CD4-positive, CD25-positive, alpha-beta regulatory T cell (primary cell): ENCODE data around the gene ABHD18. TPM values are rescaled to one million over a fixed set of nuclear protein-coding genes. Genes with fewer than 3 reads are reported as not detected.
"Not testable (repeated sequence)": the region's sequence is repeated elsewhere in the genome, so short reads cannot be mapped to it uniquely, and the experiment has no call there.

ENCODE experiments used
- ATAC-seq, 2 donors: fragments of 150-1000 bp; cut with Tn5 transposase; one replicate each; pipeline ENCODE4 v1.10.0; 2021; ENCODE audit warnings: low read depth in 2 of 2, moderate number of reproducible peaks in 2 of 2, moderate library complexity in 1 of 2
- DNase-seq, 3 donors: peaks; one replicate each; pipeline versions ENCODE4 v3.0.0 to v3.0.0-alpha.2; 2012 to 2022; ENCODE audit warnings: mixed read lengths in 1 of 3
- H3K27ac ChIP-seq: one replicate; pipeline ENCODE4 v1.7.0; 2013; ENCODE audit warnings: mild to moderate bottlenecking, low read length; ENCODE audit not compliant: insufficient read depth, poor library complexity, severe bottlenecking
- H3K27me3 ChIP-seq: one replicate; pipeline ENCODE4 v1.7.0; 2013; ENCODE audit warnings: low read length; ENCODE audit not compliant: control insufficient read depth, insufficient read depth
- H3K36me3 ChIP-seq: one replicate; pipeline ENCODE4 v1.7.0; 2013; ENCODE audit warnings: mild to moderate bottlenecking, low read length, moderate library complexity; ENCODE audit not compliant: control insufficient read depth, insufficient read depth
- H3K4me1 ChIP-seq: 2 replicates; pipeline ENCODE4 v1.7.0; 2013; ENCODE audit warnings: mild to moderate bottlenecking, low read length; ENCODE audit not compliant: insufficient read depth, control insufficient read depth, poor library complexity, severe bottlenecking
- H3K4me3 ChIP-seq: one replicate; pipeline ENCODE4 v1.7.0; 2013; ENCODE audit warnings: low read depth, mild to moderate bottlenecking, low read length, moderate library complexity
- H3K9me3 ChIP-seq, 2 experiments: 1 replicate in 1 of 2; 2 replicates in 1 of 2; pipeline ENCODE4 v1.7.0; 2013; ENCODE audit warnings: low read length in 2 of 2, mild to moderate bottlenecking in 1 of 2, moderate library complexity in 1 of 2; ENCODE audit not compliant: control insufficient read depth in 2 of 2
- H3K27ac Mint-ChIP-seq, 3 donors: one replicate each; pipeline ENCODE4 v1.8.0; 2020 to 2022; ENCODE audit warnings: mild to moderate bottlenecking in 3 of 3, mixed read lengths in 3 of 3, moderate library complexity in 2 of 3
- H3K27me3 Mint-ChIP-seq: one replicate; pipeline ENCODE4 v1.8.0; 2022; ENCODE audit warnings: mild to moderate bottlenecking, mixed read lengths
- H3K36me3 Mint-ChIP-seq: one replicate; pipeline ENCODE4 v1.8.0; 2020; ENCODE audit warnings: mixed read lengths
- H3K4me1 Mint-ChIP-seq, 4 donors: one replicate each; pipeline ENCODE4 v1.8.0; 2020 to 2022; ENCODE audit warnings: mixed read lengths in 4 of 4, mild to moderate bottlenecking in 1 of 4
- H3K4me3 Mint-ChIP-seq, 4 donors: one replicate each; pipeline ENCODE4 v1.8.0; 2020 to 2022; ENCODE audit warnings: mild to moderate bottlenecking in 4 of 4, mixed read lengths in 4 of 4, moderate library complexity in 3 of 4
- H3K9me3 Mint-ChIP-seq, 7 donors: one replicate each; pipeline ENCODE4 v1.8.0; 2020 to 2022; ENCODE audit warnings: mixed read lengths in 7 of 7, mild to moderate bottlenecking in 3 of 7, moderate library complexity in 2 of 7
- polyA plus RNA-seq, 4 donors: library from polyadenylated mRNA; unstranded; fragments of 300-500 nt; fragmentation: Illumina TruSeq; gene quantifications; one replicate each; pipeline ENCODE4 v1.2.3, GENCODE V29; 2021
- total RNA-seq: library from RNA; stranded (reverse); gene quantifications from one replicate; pipeline ENCODE4 v1.2.3, GENCODE V29; 2022

The ABHD18 gene
- total RNA-seq (22.7 TPM), polyA plus RNA-seq (10 to 100 TPM; 10.9 to 13.4 (median 12.1) TPM)

DNA sequence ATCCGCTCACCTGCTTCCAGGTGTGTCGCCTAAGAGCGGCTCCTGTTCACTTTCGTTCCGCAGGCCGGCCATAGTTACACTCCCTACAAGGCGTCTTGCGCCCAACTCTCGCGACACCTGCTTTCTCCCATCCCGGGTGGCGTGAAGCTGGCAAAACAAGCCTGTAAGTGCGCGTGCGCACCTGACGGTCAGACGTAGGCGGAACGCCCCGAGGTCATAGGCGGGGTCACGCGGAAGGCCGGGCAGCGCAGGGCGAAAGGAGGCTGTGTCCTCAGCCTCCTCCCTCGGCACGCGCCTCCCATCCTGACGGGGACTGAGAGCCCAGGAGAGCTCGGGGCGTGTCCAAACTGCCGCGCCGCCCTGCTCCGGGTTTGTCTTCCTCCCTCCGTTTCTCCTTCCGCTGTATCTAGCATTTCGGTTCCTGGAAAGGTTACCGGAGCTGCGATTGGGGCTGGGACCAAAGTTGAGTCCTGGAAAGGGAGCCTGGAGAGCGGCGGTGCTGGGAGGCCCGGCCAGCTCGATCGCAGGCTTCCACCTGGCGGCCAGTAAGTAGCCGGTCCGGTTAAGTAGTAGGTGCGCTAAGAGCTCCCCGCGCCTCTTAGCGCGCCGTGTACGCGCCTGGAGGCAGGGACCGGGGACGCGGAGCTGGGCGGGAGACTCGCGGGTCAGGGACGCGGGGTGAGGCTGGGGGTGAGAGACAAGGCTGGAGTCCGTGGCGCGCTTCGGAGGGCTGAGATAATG lies at the start of gene ABHD18, which contains the start of gene MFSD8:
TSS of gene ABHD18 (plus strand) at position 345 of the 741 bp plus-strand sequence. CDS start 17,550 bp downstream, outside the sequence.
TSS of gene MFSD8 (minus strand) at position 112 of the 741 bp plus-strand sequence. CDS start at position 72, 40 bp downstream.
- peaks cover 7% of the 10 kb centered on the region for H3K36me3 Mint-ChIP-seq
- ATAC-seq (peak; percentile 93 to 95), DNase-seq (peak; percentile 98 to 100 (median 99))
- H3K4me1 Mint-ChIP-seq = peaks cover 31 to 57% (median 34%) of the 10 kb centered on the region in 4 donors
- H3K36me3 ChIP-seq = peaks cover 7% of the 10 kb centered on the region
- no peaks in the 10 kb centered on the region for H3K27me3 ChIP-seq
- H3K27ac ChIP-seq = peak within 1 kb of the TSS; percentile 98
- no peaks in the 10 kb centered on the region for H3K27me3 Mint-ChIP-seq
- H3K4me1 ChIP-seq = peaks cover 24% of the 10 kb centered on the region
- no peaks in the 10 kb centered on the region for H3K9me3 Mint-ChIP-seq
- H3K27ac Mint-ChIP-seq = peak within 1 kb of the TSS; percentile 95 to 98 (median 97)
- no peaks in the 10 kb centered on the region for H3K9me3 ChIP-seq
- peak within 1 kb of the TSS; percentile 93 to 100 (median 96) for H3K4me3 Mint-ChIP-seq
- H3K4me3 ChIP-seq = peak within 1 kb of the TSS; percentile 86

DNA sequence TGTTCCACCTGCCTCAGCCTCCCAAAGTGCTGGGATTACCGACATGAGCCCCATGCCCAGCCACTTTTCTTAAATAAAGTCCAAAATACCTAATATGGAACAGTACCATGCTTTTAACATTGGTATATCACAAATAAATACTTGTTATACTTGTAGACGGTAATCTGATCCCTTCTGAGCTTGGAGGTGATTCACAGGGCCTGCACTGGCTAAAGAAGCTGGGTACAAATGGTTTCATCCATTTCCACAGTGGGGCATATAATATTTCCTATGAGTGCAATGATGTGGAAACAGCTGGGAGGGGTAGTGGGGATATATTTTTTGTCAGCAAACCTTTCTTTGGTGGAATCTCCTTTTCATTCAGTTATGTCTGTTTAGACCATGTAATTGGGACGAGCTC lies 48.7 kb upstream of the ABHD18 start:
- Mint-ChIP-seq H3K9me3 (peaks cover 0 to 2% (median 0%) of the 10 kb centered on the region in 7 donors), H3K4me3 (no peak overlapping the region), H3K27ac (no peak overlapping the region), H3K36me3 (peaks cover 24% of the 10 kb centered on the region), H3K4me1 (no peaks in the 10 kb centered on the region), H3K27me3 (peaks cover under 1% of the 10 kb centered on the region)
- no peak overlapping the region for H3K27ac ChIP-seq
- DNase-seq (no peak), ATAC-seq (no peak)
- no peaks in the 10 kb centered on the region for H3K27me3 ChIP-seq
- no peak overlapping the region for H3K4me3 ChIP-seq
- H3K36me3 ChIP-seq = peaks cover 38% of the 10 kb centered on the region
- H3K9me3 ChIP-seq = no peaks in the 10 kb centered on the region
- no peaks in the 10 kb centered on the region for H3K4me1 ChIP-seq

DNA sequence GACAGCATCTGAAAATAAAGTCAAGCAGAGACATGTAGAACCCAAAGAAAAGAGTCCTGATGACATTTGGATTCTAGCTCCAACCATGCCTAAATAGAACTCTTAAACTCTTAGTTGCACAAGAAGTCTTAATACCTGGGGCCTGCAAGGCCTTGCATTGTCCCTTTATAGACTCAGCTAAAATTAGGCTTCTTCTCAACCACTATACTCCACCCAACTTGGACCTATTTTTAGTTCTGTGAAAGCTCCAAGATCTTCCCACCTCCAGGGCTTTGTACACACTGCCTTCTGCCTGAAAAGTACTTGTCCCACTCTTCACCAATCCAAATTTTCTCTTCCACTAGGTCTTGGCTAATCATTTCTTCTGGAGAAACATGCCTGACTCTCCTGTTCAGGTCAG lies 48.1 kb upstream of the ABHD18 start:
- ATAC-seq (no peak), DNase-seq (no peak)
- no peak overlapping the region for H3K4me3 ChIP-seq
- H3K4me1 ChIP-seq = no peaks in the 10 kb centered on the region
- peaks cover 43% of the 10 kb centered on the region for H3K36me3 ChIP-seq
- Mint-ChIP-seq H3K27me3 (no peaks in the 10 kb centered on the region), H3K4me1 (no peaks in the 10 kb centered on the region), H3K36me3 (peaks cover 24% of the 10 kb centered on the region), H3K9me3 (peaks cover 0 to 2% (median 0%) of the 10 kb centered on the region in 7 donors), H3K4me3 (no peak overlapping the region), H3K27ac (no peak overlapping the region)
- H3K27me3 ChIP-seq = no peaks in the 10 kb centered on the region
- H3K9me3 ChIP-seq = no peaks in the 10 kb centered on the region
- no peak overlapping the region for H3K27ac ChIP-seq

DNA sequence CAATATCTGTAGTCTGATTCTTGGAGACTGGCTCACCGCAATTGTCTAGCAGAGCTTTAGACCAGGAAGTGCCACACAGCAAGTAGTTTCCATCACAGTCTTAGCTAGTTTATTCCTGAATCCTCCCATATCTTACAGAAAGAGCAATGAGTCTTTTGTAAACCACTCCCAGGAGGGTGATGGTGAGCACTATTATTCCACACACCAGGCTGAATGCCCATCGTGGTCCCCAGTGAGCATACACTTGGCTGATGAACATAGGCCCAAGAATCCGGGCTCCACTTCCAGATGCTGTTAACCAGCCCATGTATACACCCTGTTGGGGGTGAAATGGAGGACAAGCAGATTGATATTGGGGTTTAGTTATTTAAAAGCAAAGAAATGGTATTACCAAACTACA lies 44.7 kb upstream of the ABHD18 start:
- Histone ChIP-seq H3K4me3 (no peak overlapping the region), H3K36me3 (peaks cover 50% of the 10 kb centered on the region), H3K4me1 (no peaks in the 10 kb centered on the region), H3K9me3 (no peaks in the 10 kb centered on the region), H3K27ac (no peak overlapping the region), H3K27me3 (no peaks in the 10 kb centered on the region)
- Mint-ChIP-seq H3K27ac (no peak overlapping the region), H3K27me3 (no peaks in the 10 kb centered on the region), H3K9me3 (peaks cover 0 to 2% (median 0%) of the 10 kb centered on the region in 7 donors), H3K4me3 (no peak overlapping the region), H3K36me3 (peaks cover 47% of the 10 kb centered on the region), H3K4me1 (peaks cover 0 to 11% (median 4%) of the 10 kb centered on the region in 4 donors)
- ATAC-seq (no peak), DNase-seq (no peak)

DNA sequence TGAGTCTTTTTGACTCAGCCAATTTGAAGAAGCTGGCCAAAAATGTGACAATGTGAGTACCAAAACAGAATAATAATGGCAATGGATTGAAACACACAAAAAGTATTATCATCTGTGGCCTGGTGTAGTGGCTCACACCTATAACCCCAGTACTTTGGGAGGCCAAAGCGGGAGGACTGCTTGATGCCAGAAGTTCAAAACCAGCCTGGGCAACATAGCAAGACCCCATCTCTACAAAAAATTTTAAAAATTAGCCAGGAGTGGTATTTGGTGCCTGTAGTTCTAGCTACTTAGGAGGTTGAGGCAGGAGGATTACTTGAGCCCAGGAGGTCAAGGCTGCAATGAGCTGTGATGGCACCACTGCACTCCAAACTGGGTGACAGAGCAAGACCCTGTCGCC lies 43.0 kb upstream of the ABHD18 start:
- Histone ChIP-seq H3K27me3 (no peaks in the 10 kb centered on the region), H3K4me3 (no peak overlapping the region), H3K36me3 (peaks cover 52% of the 10 kb centered on the region), H3K4me1 (no peaks in the 10 kb centered on the region), H3K27ac (no peak overlapping the region), H3K9me3 (no peaks in the 10 kb centered on the region)
- Mint-ChIP-seq H3K4me3 (no peak overlapping the region), H3K27me3 (no peaks in the 10 kb centered on the region), H3K4me1 (peaks cover 0 to 11% (median 4%) of the 10 kb centered on the region in 4 donors), H3K36me3 (peaks cover 55% of the 10 kb centered on the region), H3K27ac (no peak overlapping the region), H3K9me3 (peaks cover 0 to 2% (median 0%) of the 10 kb centered on the region in 7 donors)
- DNase-seq (no peak), ATAC-seq (no peak)

DNA sequence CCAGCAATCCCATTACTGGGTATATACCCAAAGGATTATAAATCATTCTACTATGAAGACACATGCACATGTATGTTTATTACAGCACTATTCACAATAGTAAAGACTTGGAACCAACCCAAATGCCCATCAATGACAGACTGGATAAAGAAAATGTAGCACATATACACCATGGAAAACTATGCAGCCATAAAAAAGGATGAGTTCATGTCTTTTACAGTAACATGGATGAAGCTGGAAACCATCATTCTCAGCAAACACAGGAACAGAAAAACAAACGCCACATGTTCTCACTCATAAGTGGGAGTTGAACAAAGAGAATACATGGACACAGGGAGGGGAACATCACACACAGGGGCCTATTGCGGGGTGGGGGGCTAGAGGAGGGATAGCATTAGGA lies 39.5 kb upstream of the ABHD18 start:
- peaks cover 41% of the 10 kb centered on the region for H3K36me3 ChIP-seq
- H3K27ac ChIP-seq, H3K27me3 ChIP-seq, H3K27me3 Mint-ChIP-seq, H3K4me3 ChIP-seq, H3K9me3 ChIP-seq, ATAC-seq, H3K27ac Mint-ChIP-seq, H3K4me3 Mint-ChIP-seq, H3K9me3 Mint-ChIP-seq, H3K4me1 ChIP-seq, DNase-seq: not testable (repeated sequence)
- Mint-ChIP-seq H3K4me1 (peaks cover 0 to 13% (median 4%) of the 10 kb centered on the region in 4 donors), H3K36me3 (peaks cover 46% of the 10 kb centered on the region)

DNA sequence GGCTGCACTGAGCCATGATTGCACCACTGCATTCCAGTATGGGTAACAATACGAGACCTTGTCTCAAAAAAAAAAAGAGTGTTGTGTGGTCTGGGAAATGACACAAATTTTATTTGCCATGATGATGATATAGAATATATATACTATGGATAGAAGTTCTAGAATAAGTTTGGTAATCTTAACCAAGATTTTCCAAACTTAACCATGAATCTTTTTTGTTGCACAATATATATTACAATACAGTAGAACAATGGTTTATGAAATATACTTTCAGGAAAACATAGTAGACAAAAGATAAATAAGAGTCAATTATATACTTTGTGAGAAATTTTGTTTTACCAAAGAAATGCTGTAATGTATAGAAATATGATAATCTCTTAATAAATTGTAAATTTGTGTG lies 35.0 kb upstream of the ABHD18 start:
- Histone ChIP-seq H3K36me3 (peaks cover 21% of the 10 kb centered on the region), H3K27me3 (no peaks in the 10 kb centered on the region), H3K9me3 (no peaks in the 10 kb centered on the region), H3K4me3 (no peak overlapping the region), H3K4me1 (no peaks in the 10 kb centered on the region), H3K27ac (no peak overlapping the region)
- H3K27me3 Mint-ChIP-seq = no peaks in the 10 kb centered on the region
- peaks cover 27% of the 10 kb centered on the region for H3K36me3 Mint-ChIP-seq
- no peak overlapping the region for H3K27ac Mint-ChIP-seq
- peaks cover 0 to 2% (median 0%) of the 10 kb centered on the region in 7 donors for H3K9me3 Mint-ChIP-seq
- DNase-seq = no peak
- ATAC-seq = no peak
- no peak overlapping the region for H3K4me3 Mint-ChIP-seq
- H3K4me1 Mint-ChIP-seq = peaks cover 0 to 5% (median 3%) of the 10 kb centered on the region in 4 donors

DNA sequence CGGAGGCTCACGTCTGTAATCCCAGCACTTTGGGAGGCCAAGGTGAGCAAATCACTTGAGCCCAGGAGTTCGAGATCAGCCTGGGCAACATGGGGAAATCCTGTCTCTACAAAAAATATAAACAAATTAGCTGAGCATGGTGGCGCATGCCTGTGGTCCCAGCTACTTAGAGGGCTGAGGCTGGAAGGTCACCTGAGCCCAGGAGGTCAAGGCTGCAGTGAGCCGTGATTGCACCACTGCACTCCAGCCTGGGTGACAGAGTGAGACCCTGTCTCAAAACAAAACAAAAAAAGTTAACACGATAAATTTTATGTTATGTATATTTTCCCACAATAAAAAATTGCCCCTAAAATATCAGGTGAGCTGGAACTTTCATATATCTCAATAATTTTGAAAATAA lies 33.4 kb upstream of the ABHD18 start:
- not testable (repeated sequence) for H3K4me3 ChIP-seq, H3K27ac ChIP-seq, H3K27me3 Mint-ChIP-seq, H3K27ac Mint-ChIP-seq, H3K4me1 Mint-ChIP-seq, H3K27me3 ChIP-seq, DNase-seq, H3K9me3 ChIP-seq, H3K4me3 Mint-ChIP-seq, H3K9me3 Mint-ChIP-seq, H3K4me1 ChIP-seq, ATAC-seq
- peaks cover 11% of the 10 kb centered on the region for H3K36me3 ChIP-seq
- peaks cover 14% of the 10 kb centered on the region for H3K36me3 Mint-ChIP-seq
